ENCODE data around the gene SUSD4.

SUSD4 gene

GRCh38 chr1:223349241-223349640, 14.7 kb downstream of the SUSD4 start:
- H3K36me3 ChIP-seq (replicated peaks in 1 of 2; ENCODE audit: control insufficient read depth in 2 of 2, insufficient read depth in 2 of 2, low read length in 2 of 2) = no peaks in the 10 kb centered on the region
- H2BK5ac ChIP-seq (ENCODE audit: low read length) = no peak overlapping the region
- H2AK5ac ChIP-seq (ENCODE audit: low read depth, low read length) = no peak overlapping the region
- H2BK120ac ChIP-seq (ENCODE audit: low read depth, low read length) = no peak overlapping the region
- no peaks in the 10 kb centered on the region for H3K27me3 ChIP-seq (ENCODE audit: control insufficient read depth in 3 of 3, insufficient read depth in 3 of 3, low read depth in 1 of 3, low read length in 3 of 3)
- H2AFZ ChIP-seq (ENCODE audit: low read length) = no peak overlapping the region
- H3K18ac ChIP-seq (ENCODE audit: low read length) = no peak overlapping the region
- H3K27ac ChIP-seq (replicated peaks; ENCODE audit: low read length) = no peak overlapping the region
- no peak overlapping the region for H3K4me3 ChIP-seq (ENCODE audit: low read length in 2 of 2)
- no peak overlapping the region for H2BK15ac ChIP-seq (ENCODE audit: low read length)
- no peak overlapping the region for H3K23ac ChIP-seq (ENCODE audit: low read depth, low read length, poor library complexity)
- no peak overlapping the region for H3K14ac ChIP-seq (ENCODE audit: low read length)
- H3K4me1 ChIP-seq (ENCODE audit: control insufficient read depth in 2 of 2, insufficient read depth in 1 of 2, low read depth in 1 of 2, low read length in 2 of 2) = peaks cover 0 to 8% of the 10 kb centered on the region in 2 donors
- DNase-seq (ENCODE audit: low spot score) = no peak
- H4K8ac ChIP-seq (ENCODE audit: low read depth, low read length) = no peak overlapping the region
- H3K4me2 ChIP-seq (ENCODE audit: insufficient read depth, low read length, poor library complexity, severe bottlenecking) = no peak overlapping the region
- H4K91ac ChIP-seq (ENCODE audit: low read depth, low read length, poor library complexity) = no peak overlapping the region
- H3K9me3 ChIP-seq (replicated peaks in 1 of 2; ENCODE audit: control insufficient read depth in 2 of 2, insufficient read depth in 1 of 2, low read depth in 1 of 2, low read length in 2 of 2) = no peaks in the 10 kb centered on the region
- no peak overlapping the region for H3K9ac ChIP-seq (ENCODE audit: low read depth, low read length, poor library complexity)
- H2BK12ac ChIP-seq (ENCODE audit: low read length) = no peak overlapping the region
- H3K4ac ChIP-seq (ENCODE audit: low read length) = no peak overlapping the region
- no CpG with 5 or more reads among the region's 3 CpGs for WGBS, 2 donors (ENCODE audit: extremely low coverage in 2 of 2, insufficient read length in 2 of 2, insufficient replicate concordance in 1 of 2)
- H3K79me1 ChIP-seq (ENCODE audit: low read depth, low read length) = no peaks in the 10 kb centered on the region

GRCh38 chr1:223348439-223348838, 15.5 kb downstream of the SUSD4 start:
- no peak overlapping the region for H3K9ac ChIP-seq (ENCODE audit: low read depth, low read length, poor library complexity)
- H3K79me1 ChIP-seq (ENCODE audit: low read depth, low read length) = no peaks in the 10 kb centered on the region
- no peak overlapping the region for H3K4me3 ChIP-seq (ENCODE audit: low read length in 2 of 2)
- DNase-seq (ENCODE audit: low spot score) = no peak
- no peak overlapping the region for H3K18ac ChIP-seq (ENCODE audit: low read length)
- no peak overlapping the region for H2BK12ac ChIP-seq (ENCODE audit: low read length)
- H2AK5ac ChIP-seq (ENCODE audit: low read depth, low read length) = no peak overlapping the region
- H2AFZ ChIP-seq (ENCODE audit: low read length) = no peak overlapping the region
- no peaks in the 10 kb centered on the region for H3K36me3 ChIP-seq (replicated peaks in 1 of 2; ENCODE audit: control insufficient read depth in 2 of 2, insufficient read depth in 2 of 2, low read length in 2 of 2)
- no peak overlapping the region for H3K14ac ChIP-seq (ENCODE audit: low read length)
- H2BK120ac ChIP-seq (ENCODE audit: low read depth, low read length) = no peak overlapping the region
- no peak overlapping the region for H3K4ac ChIP-seq (ENCODE audit: low read length)
- no peaks in the 10 kb centered on the region for H3K27me3 ChIP-seq (ENCODE audit: control insufficient read depth in 3 of 3, insufficient read depth in 3 of 3, low read depth in 1 of 3, low read length in 3 of 3)
- peaks cover 0 to 7% of the 10 kb centered on the region in 2 donors for H3K4me1 ChIP-seq (ENCODE audit: control insufficient read depth in 2 of 2, insufficient read depth in 1 of 2, low read depth in 1 of 2, low read length in 2 of 2)
- H3K4me2 ChIP-seq (ENCODE audit: insufficient read depth, low read length, poor library complexity, severe bottlenecking) = no peak overlapping the region
- no peak overlapping the region for H4K91ac ChIP-seq (ENCODE audit: low read depth, low read length, poor library complexity)
- no peaks in the 10 kb centered on the region for H3K9me3 ChIP-seq (replicated peaks in 1 of 2; ENCODE audit: control insufficient read depth in 2 of 2, insufficient read depth in 1 of 2, low read depth in 1 of 2, low read length in 2 of 2)
- H2BK5ac ChIP-seq (ENCODE audit: low read length) = no peak overlapping the region
- H3K23ac ChIP-seq (ENCODE audit: low read depth, low read length, poor library complexity) = no peak overlapping the region
- H3K27ac ChIP-seq (replicated peaks; ENCODE audit: low read length) = no peak overlapping the region
- H2BK15ac ChIP-seq (ENCODE audit: low read length) = no peak overlapping the region
- no peak overlapping the region for H4K8ac ChIP-seq (ENCODE audit: low read depth, low read length)
- no CpG with 5 or more reads among the region's 2 CpGs for WGBS, 2 donors (ENCODE audit: extremely low coverage in 2 of 2, insufficient read length in 2 of 2, insufficient replicate concordance in 1 of 2)

- Histone ChIP-seq H2AK5ac (ENCODE audit: low read depth, low read length) (no peak overlapping the region), H3K9ac (ENCODE audit: low read depth, low read length, poor library complexity) (no peak overlapping the region), H2BK5ac (ENCODE audit: low read length) (no peak overlapping the region), H3K4me2 (ENCODE audit: insufficient read depth, low read length, poor library complexity, severe bottlenecking) (no peak overlapping the region), H4K91ac (ENCODE audit: low read depth, low read length, poor library complexity) (no peak overlapping the region), H2AFZ (ENCODE audit: low read length) (no peak overlapping the region), H3K27ac (replicated peaks; ENCODE audit: low read length) (no peak overlapping the region), H3K14ac (ENCODE audit: low read length) (no peak overlapping the region), H3K4ac (ENCODE audit: low read length) (no peak overlapping the region), H2BK15ac (ENCODE audit: low read length) (no peak overlapping the region), H3K9me3 (replicated peaks in 1 of 2; ENCODE audit: control insufficient read depth in 2 of 2, insufficient read depth in 1 of 2, low read depth in 1 of 2, low read length in 2 of 2) (no peaks in the 10 kb centered on the region), H3K18ac (ENCODE audit: low read length) (no peak overlapping the region), H3K36me3 (replicated peaks in 1 of 2; ENCODE audit: control insufficient read depth in 2 of 2, insufficient read depth in 2 of 2, low read length in 2 of 2) (no peaks in the 10 kb centered on the region), H3K79me1 (ENCODE audit: low read depth, low read length) (no peaks in the 10 kb centered on the region), H3K23ac (ENCODE audit: low read depth, low read length, poor library complexity) (no peak overlapping the region), H4K8ac (ENCODE audit: low read depth, low read length) (no peak overlapping the region), H2BK12ac (ENCODE audit: low read length) (no peak overlapping the region), H3K4me1 (ENCODE audit: control insufficient read depth in 2 of 2, insufficient read depth in 1 of 2, low read depth in 1 of 2, low read length in 2 of 2) (no peaks in the 10 kb centered on the region), H2BK120ac (ENCODE audit: low read depth, low read length) (no peak overlapping the region), H3K4me3 (ENCODE audit: low read length in 2 of 2) (no peak overlapping the region), H3K27me3 (ENCODE audit: control insufficient read depth in 3 of 3, insufficient read depth in 3 of 3, low read depth in 1 of 3, low read length in 3 of 3) (no peaks in the 10 kb centered on the region)
- DNase-seq (ENCODE audit: low spot score) = no peak
- no CpG with 5 or more reads among the region's 4 CpGs for WGBS, 2 donors (ENCODE audit: extremely low coverage in 2 of 2, insufficient read length in 2 of 2, insufficient replicate concordance in 1 of 2)
These were observed 16.4 kb downstream of the SUSD4 start for GRCh38 chr1:223347583-223347982.

- H3K36me3 ChIP-seq (replicated peaks in 1 of 2; ENCODE audit: control insufficient read depth in 2 of 2, insufficient read depth in 2 of 2, low read length in 2 of 2) = no peaks in the 10 kb centered on the region
- no peak overlapping the region for H2BK12ac ChIP-seq (ENCODE audit: low read length)
- no peak overlapping the region for H3K14ac ChIP-seq (ENCODE audit: low read length)
- no peaks in the 10 kb centered on the region for H3K9me3 ChIP-seq (replicated peaks in 1 of 2; ENCODE audit: control insufficient read depth in 2 of 2, insufficient read depth in 1 of 2, low read depth in 1 of 2, low read length in 2 of 2)
- H3K4ac ChIP-seq (ENCODE audit: low read length) = no peak overlapping the region
- no peak overlapping the region for H3K18ac ChIP-seq (ENCODE audit: low read length)
- no peak overlapping the region for H2BK5ac ChIP-seq (ENCODE audit: low read length)
- no peak overlapping the region for H3K9ac ChIP-seq (ENCODE audit: low read depth, low read length, poor library complexity)
- no peaks in the 10 kb centered on the region for H3K27me3 ChIP-seq (ENCODE audit: control insufficient read depth in 3 of 3, insufficient read depth in 3 of 3, low read depth in 1 of 3, low read length in 3 of 3)
- no peak overlapping the region for H2AK5ac ChIP-seq (ENCODE audit: low read depth, low read length)
- no peak overlapping the region for H4K8ac ChIP-seq (ENCODE audit: low read depth, low read length)
- DNase-seq (ENCODE audit: low spot score) = no peak
- H3K27ac ChIP-seq (replicated peaks; ENCODE audit: low read length) = no peak overlapping the region
- no peak overlapping the region for H2AFZ ChIP-seq (ENCODE audit: low read length)
- H2BK120ac ChIP-seq (ENCODE audit: low read depth, low read length) = no peak overlapping the region
- no peak overlapping the region for H3K23ac ChIP-seq (ENCODE audit: low read depth, low read length, poor library complexity)
- no CpG with 5 or more reads among the region's 4 CpGs for WGBS, 2 donors (ENCODE audit: extremely low coverage in 2 of 2, insufficient read length in 2 of 2, insufficient replicate concordance in 1 of 2)
- H3K4me1 ChIP-seq (ENCODE audit: control insufficient read depth in 2 of 2, insufficient read depth in 1 of 2, low read depth in 1 of 2, low read length in 2 of 2) = peaks cover 0 to 1% of the 10 kb centered on the region in 2 donors
- no peak overlapping the region for H3K4me2 ChIP-seq (ENCODE audit: insufficient read depth, low read length, poor library complexity, severe bottlenecking)
- H3K4me3 ChIP-seq (ENCODE audit: low read length in 2 of 2) = no peak overlapping the region
- H4K91ac ChIP-seq (ENCODE audit: low read depth, low read length, poor library complexity) = no peak overlapping the region
- H2BK15ac ChIP-seq (ENCODE audit: low read length) = no peak overlapping the region
- no peaks in the 10 kb centered on the region for H3K79me1 ChIP-seq (ENCODE audit: low read depth, low read length)
These were observed 17.7 kb downstream of the SUSD4 start for GRCh38 chr1:223346311-223346710.

Measured in neuronal stem cell (in vitro differentiated cells).